NCI-H2029 (cell line): ENCODE data around the gene UVSSA.
"Not testable (repeated sequence)": the region's sequence is repeated elsewhere in the genome, so short reads cannot be mapped to it uniquely, and the experiment has no call there.

ENCODE experiments used
- DNase-seq: peaks from one replicate; lab custom pipeline; 2025; lab: John Stamatoyannopoulos, UW

Gene UVSSA

GRCh38 chr4:1364748-1365147, 17.7 kb downstream of the UVSSA start:
- no peak for DNase-seq

DNA sequence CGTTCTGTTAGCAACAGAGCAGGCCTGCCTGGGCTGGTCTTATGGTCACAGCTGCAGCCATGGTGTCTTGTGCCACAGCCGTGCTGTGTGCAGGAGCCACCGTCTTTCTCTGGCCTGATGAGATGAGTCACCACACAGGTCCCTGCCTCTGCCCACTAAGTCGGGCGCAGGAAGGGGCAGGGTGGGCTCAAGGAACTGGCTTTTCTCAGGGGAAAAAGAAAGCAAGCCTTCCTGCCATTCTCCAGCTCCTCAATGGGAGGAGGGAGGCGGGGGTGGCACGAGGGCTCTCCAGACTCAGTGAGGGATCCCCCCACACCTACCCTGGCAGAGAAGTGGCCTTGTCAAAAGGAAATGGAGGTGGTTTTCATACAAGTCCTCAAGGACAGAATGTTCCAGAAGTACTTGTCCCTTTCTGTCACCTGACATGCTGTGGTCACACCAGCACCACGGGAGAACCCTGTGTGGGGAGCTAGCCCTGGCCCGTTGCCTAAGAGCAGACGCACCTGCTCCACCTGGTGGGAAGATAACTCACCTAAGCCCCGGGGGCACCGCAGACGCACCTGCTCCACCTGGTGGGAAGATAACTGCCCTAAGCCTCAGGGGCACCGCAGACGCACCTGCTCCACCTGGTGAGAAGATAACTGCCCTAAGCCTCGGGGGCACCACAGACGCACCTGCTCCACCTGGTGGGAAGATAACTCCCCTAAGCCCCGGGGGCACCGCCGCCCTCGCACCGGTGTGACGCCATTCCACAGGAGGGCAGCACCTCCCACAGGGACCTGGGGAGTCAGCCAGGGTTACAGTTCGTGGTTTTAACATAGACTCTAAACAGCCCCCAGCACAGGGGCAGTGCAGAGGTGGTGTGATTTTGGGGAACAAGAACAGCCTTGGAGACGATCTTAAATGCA, 18.5 kb downstream of the UVSSA start:
- peak; percentile 88 for DNase-seq

DNA sequence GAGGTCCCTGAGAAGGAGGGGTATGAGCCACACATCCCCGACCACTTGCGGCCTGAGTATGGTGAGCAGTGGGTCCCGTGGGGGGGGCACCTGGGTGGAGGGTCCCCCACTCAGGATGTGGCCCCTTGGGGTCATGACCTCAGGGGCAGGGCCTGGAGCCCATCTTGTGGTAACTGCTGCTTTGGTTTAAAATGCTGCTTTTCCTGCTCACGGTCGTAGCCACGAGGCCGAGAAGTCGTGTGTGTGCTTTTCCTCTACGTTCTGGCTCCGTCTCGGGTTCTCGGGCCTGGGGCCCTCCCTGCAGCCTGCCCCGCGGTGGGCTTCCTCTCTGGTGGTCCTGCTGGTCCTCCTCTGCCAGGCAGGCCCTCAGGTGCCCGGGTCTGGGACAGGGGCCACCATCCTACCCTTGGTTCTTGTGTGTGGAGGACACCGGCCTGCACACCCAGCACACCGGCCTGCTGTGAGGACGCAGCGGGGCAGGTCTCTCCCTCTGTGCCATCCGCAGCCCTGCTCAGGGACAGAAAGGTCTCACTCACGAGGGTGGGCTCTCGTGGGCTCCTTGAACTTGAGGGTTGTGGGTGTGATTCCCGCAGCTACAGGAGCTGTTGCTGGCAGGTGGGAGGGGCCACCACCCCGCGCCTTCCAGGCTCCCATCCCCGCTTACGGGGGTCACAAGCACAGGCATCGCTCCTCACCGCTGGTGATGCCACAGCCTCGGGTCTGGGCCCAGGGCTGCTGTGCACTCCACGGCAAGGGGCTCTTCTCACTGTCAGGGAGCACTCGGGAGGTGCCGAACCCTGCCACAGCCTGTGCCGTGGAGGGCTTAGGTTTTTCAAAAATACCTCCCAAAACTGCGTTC, 19.6 kb downstream of the UVSSA start:
- no peak for DNase-seq

DNA sequence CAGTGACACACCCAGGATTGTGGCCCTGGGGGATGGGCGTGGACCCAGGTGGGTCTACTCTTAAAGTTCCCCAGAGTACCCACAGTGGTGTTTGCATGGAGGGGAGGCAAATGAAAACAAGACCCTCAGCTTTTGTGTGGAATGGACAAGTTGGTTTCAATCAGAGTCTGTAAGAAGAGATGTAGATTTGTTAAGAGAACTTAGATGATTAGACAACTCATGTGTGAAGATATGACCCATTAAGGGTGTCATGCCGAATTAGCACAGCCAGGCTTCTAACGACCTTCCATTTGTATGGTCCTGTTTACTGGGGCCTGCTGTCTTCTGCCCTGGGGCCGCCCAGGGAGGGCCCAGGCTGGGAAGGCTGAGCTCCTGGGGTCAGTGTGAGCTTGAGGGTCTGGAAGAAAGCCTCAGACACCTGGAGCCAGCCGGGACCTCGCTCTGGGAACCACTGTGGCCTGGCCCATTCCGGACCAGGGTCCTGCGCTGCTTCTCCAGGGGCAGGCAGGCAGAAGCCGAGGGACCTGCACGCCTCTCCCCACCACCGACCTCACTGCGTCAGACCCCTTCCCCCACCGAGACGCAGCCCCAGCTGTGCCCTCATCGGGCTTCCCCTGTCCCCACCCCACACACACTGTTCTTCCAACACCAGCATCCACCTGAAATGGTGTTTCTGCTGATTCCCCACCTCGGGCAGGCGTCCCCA, 20.4 kb downstream of the UVSSA start:
- no peak for DNase-seq

DNA sequence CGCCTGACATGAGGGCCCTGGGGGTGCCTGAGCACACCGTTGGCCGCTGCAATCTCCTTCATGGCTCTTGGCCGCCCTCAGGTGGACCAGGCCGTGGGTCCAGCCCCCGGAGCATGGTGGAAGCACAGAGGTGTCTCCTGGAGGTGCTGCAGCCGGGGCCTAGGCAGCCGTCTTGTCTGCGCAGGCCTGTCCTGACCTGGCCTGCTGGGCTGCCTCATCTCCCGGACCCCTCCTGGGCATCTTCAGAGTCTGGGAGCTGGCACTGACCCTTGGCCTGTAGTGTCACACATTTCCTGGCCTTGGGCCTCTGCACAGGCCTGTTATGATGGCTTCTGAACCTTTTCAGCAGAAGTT, 20.9 kb downstream of the UVSSA start:
- DNase-seq, result no peak

DNA sequence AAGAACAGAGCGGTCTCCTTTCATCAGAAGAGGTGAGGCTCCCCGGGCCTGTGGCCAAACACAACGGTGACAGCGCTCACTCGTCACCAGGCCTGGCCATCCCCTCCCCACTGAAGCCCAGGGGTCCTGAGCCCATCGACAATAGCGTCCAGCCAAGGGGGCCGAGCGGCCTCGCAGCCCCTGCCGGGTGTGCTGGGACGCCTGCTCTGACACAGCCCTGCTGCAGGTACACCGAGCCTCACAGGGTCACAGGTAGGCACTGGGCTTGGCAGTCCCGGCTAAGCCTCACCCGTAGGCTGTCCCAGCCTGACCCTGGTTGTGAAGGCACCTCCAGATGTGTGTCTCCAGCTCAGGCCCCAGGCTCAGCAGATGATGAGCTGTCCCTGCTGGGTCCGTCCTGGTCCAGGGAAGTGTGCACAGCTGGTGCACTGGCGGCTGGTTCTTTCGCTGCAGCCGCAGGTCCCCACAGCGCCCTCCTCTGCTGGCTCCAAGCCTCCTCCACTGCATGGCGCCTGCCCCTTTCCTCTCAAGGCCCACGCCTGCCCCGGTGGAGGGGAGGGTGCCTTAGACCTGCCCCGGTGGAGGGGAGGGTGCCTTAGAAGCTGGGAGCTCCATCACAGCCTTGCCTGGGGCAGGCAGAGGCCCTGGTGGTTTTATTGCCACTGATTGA, 21.5 kb downstream of the UVSSA start:
- DNase-seq, result no peak

DNA sequence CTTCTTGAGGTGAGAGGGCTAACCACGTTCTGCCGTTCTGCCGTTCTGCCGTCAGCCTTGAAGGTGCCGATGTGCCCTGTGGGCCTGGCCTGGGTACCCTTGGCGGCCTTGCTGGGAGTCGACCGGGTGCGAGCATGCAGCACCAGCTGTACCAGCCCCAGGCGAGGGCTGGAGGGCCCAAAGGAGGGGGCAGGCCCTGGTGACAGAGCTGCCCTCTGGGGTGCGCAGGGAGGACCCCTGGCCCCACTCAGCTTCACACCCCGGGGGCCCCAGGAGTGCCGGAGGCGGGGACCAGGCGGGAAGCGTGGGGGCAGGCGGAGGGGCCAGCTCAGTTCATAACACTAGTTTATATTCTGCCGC, 22.1 kb downstream of the UVSSA start:
- no peak for DNase-seq

GRCh38 chr4:1369479-1370079, 22.6 kb downstream of the UVSSA start:
- no peak for DNase-seq

DNA sequence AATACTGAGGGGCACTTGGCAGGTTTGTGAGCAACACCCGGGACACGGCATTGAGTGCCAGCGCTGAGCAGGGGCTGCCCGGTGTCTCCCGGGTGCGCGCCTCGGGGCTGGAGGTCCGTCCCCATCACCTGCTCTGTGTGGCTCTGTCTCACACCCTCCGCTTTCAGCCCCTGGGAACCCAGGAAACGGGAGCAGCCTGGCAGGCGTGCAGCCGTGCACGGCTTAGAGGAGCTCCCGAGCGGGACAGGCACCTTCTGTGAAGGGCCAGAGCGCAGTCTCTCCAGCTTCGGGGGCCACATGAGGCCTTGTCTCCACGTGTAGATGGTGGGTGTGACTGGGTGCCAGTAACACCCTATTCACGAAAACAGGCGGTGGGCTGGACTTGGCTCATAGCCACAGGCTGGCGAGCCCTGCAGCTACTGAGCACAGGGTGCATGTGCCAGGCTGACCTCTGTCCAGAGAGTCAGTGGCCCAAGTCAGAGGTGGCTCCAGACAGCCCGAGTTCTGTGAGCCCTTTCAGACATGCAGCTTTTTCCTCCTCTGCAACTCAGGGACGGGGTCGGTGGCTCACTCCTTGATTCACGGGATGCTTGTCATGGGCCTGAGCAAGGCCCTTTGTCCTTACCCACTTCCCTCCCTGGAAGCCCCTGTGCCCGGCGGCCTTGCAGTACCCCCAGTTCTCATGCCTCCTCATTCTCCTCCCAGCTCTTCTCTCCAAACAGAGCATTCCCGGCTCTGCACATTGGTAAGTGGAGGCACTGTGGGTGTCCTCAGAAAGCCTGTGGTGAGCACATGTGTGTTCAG, 23.5 kb downstream of the UVSSA start:
- DNase-seq, result no peak

- no peak for DNase-seq
These were observed 24.5 kb downstream of the UVSSA start for GRCh38 chr4:1371176-1372165.

DNA sequence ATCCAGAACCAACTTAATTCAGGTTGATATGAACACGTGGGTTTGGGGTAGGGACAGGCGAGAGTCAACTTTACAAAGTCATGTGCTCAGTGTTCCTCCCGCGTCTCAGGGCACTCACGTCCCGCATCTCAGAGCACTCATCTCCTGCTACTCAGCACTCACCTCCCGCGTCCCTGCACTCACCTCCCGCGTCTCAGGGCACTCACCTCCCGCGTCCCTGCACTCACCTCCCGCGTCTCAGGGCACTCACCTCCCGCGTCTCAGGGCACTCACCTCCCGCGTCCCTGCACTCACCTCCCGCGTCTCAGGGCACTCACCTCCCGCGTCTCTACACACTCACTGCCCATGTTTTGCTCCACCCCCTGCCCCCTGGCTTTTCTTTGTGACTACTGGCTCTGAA, 25.6 kb downstream of the UVSSA start:
- not testable (repeated sequence) for DNase-seq

DNA sequence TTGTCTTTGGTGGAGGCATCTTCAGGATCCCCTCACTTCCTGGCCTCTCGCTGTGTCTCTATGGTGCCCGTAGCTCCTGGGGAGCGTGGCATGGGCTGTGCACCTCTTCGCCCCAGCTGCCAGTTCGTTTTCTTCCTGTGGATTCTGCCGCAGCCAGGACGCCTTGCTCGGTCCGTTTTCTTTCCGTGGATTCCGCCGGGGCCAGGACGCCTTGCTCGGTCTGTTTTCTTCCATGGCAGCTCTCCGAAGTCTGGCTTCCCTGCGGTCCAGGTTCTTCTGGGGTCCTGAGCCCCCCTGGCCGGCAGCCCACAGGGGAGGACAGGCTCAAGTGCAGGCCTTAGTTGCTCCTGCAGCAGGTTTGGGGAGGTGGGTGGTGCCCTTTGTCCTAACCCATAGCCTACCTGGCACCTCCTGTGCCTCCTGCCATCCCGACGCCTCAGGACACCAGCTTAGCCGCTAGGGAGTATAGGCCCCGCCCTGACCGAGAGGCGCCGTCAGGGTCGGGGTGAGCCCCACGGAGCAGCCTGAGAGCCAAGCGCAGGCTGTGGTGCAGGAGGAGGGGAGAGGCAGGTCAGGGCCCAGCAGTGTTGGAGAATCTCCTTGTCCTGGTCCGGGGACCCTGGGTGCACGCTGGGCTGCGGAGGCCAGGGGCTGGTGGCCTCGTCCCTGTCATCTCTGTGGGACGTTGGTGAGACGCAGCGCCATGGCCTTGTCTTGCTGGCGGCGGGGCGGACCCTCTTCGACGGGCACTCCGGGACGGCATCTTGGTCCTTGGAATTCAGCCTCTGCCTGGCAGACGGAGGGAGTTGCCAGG, 27.1 kb downstream of the UVSSA start:
- DNase-seq, result no peak

DNA sequence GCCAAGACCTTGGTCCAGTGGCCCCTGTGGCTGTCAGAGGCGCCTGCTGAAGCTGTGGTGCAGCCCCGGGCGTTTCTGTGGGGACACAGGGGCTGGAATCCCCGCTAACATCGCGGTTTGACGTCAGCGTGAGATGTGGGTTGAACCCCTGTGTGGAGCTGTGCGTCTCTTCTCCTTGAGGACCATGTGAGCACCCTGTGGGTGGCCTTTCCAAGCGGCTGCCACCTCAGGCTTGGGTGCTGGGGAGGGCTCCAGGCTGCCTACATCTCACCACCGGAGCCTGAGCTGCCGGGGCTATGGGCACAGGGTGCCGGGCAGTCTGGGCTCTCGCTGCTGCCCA, 27.7 kb downstream of the UVSSA start:
- DNase-seq, result no peak

DNA sequence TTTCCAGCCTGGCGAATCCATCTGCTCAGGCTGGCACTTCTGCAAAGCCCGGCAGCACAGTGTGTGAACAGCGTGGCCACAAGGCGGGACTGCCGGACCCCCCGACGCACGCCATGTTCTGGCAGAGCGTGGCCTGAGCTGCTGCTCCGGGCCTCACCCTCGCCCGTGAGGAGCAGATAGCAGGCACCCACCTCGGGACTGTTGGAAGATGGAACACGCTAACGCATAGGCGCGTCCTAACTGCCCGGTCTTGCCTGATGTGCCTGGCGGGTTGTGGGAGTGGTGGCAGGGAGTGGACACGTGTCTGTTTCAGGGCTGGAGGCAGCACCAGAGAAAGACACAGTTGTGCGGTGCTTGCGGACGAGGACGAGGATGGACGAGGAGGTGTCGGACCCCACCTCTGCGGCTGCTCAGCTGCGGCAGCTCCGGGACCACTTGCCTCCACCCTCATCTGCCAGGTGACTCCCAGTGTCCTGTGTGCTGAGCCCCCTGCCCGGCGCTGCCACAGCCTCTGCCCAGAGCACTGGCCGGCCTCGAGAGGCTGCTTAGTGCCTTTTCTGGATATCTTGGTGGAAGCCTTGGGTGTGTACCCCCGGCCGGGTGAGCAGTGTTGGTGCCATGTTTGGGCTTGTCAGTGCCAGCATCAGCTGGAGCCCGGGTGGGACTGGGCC, 28.2 kb downstream of the UVSSA start:
- DNase-seq, result no peak

DNA sequence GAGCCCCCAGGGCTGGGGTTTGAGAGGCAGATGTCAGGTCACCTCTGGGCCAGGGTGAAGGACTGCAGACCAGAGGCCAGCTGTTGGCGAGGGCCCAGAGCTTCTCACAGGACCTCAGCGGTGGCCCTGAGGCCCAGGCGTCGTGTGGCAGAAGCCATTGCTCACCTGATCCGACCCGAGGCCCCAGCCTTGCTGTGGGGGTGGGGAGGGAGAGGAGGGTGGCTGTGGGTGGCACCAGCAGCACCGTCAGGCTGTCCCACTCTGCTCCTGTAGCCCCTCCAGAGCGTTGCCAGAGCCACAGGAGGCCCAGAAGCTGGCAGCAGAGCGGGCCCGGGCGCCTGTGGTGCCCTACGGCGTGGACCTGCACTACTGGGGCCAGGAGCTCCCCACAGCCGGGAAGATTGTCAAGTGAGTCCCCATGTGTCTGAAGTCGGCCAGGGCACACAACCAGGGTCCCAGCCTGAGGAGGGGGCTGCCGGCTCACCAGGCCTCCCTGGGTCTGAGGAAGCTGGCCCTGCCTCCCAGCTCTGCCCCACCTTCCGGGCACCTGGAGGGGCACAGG, 28.8 kb downstream of the UVSSA start:
- no peak for DNase-seq

DNA sequence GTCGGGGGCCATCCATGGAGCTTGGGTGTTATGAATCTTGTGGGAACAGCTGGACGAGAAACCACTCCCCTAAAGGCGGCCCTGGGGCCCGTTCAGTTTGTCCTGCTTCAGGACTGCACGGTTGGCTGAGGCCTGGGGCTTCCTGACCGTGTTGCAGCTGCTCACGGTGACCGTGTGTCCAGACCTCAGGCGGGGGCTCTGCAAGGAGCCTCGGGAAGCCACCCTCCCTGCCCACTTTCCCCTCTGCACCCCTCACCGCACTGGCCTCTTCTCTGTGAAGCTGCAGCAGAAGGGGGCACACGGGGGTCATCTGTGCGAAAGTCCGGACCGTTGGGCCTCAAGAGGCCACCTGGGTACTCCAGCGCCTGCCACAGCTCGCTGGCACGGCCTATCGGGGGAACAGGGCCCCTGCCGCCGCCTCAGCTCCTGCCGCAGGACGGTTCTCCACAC, 29.4 kb downstream of the UVSSA start:
- no peak for DNase-seq

GRCh38 chr4:1376841-1377605, 30.0 kb downstream of the UVSSA start:
- no peak for DNase-seq
